B cell (primary cell): ENCODE measurements around the gene ZNF134. TPM values are rescaled to one million over a fixed set of nuclear protein-coding genes. Genes with fewer than 3 reads are reported as not detected.

Experiments used
- ATAC-seq: fragments of 200-7000 bp; cut with Tn5 transposase; one replicate; pipeline ENCODE4 v1.10.0; 2021; ENCODE audit warnings: low read depth, mild to moderate bottlenecking, moderate number of reproducible peaks, moderate library complexity
- CTCF ChIA-PET: fragments of 350-600 bp; sonication (Branson Sonifier 250); formaldehyde crosslinking; loops from one replicate; lab custom pipeline; 2021; ENCODE audit warnings: antibody characterized with exemption, inconsistent platforms; lab: Charles Lee
- POLR2A ChIA-PET: fragments of 350-600 bp; sonication (Branson Sonifier 250); formaldehyde crosslinking; loops from one replicate; lab custom pipeline; 2021; ENCODE audit warnings: antibody characterized with exemption; lab: Charles Lee
- DNase-seq: peaks from one replicate; pipeline ENCODE4 v3.0.0; 2013
- H2AFZ ChIP-seq: 2 replicates; pipeline ENCODE4 v1.6.1; 2012; ENCODE audit warnings: mild to moderate bottlenecking, low read depth, low read length; ENCODE audit not compliant: insufficient read depth, poor library complexity, severe bottlenecking
- H3K27ac ChIP-seq, 2 donors: 1 replicate in 1 of 2; 2 replicates in 1 of 2; pipeline ENCODE4 v1.5.1; 2012 to 2013; ENCODE audit warnings: low read length in 2 of 2, mild to moderate bottlenecking in 2 of 2, moderate library complexity in 1 of 2
- H3K27me3 ChIP-seq, 4 experiments: fragments of 200-600 bp in 1 of 4; sonication (generic) in 1 of 4; replicated peaks in 1 of 4; 1 replicate in 2 of 4; 2 replicates in 2 of 4; pipeline versions ENCODE4 v1.6.1 to v1.7.0; 2013 to 2016; ENCODE audit warnings: low read length in 3 of 4, mild to moderate bottlenecking in 2 of 4, mixed read lengths in 1 of 4, moderate library complexity in 1 of 4; ENCODE audit not compliant: insufficient read depth in 4 of 4, control insufficient read depth in 3 of 4; ENCODE audit errors: control extremely low read depth in 1 of 4
- H3K36me3 ChIP-seq, 2 experiments: replicated peaks in 1 of 2; 1 replicate in 1 of 2; 2 replicates in 1 of 2; pipeline versions ENCODE4 v1.6.1 to v1.7.1; 2013; ENCODE audit warnings: low read length in 1 of 2; ENCODE audit not compliant: insufficient read depth in 2 of 2, control insufficient read depth in 1 of 2; ENCODE audit errors: control extremely low read depth in 1 of 2, extremely low read depth in 1 of 2
- H3K4me1 ChIP-seq, 2 donors: fragments of 200-600 bp in 1 of 2; sonication (generic) in 1 of 2; 1 replicate in 1 of 2; 2 replicates in 1 of 2; pipeline versions ENCODE4 v1.5.1 to v1.6.1; 2013 to 2017; ENCODE audit warnings: low read length in 2 of 2; ENCODE audit not compliant: control insufficient read depth in 2 of 2, insufficient read depth in 2 of 2
- H3K4me2 ChIP-seq: replicated peaks from 2 replicates; pipeline ENCODE3; 2012; ENCODE audit warnings: mild to moderate bottlenecking, low read depth, low read length; ENCODE audit not compliant: poor library complexity, severe bottlenecking
- H3K4me3 ChIP-seq, 5 experiments: fragments of 200-600 bp in 1 of 5; sonication (generic) in 1 of 5; 1 replicate in 3 of 5; 2 replicates in 2 of 5; pipeline versions ENCODE4 v1.5.1 to v1.7.0; 2011 to 2016; ENCODE audit warnings: low read length in 4 of 5, mild to moderate bottlenecking in 4 of 5, low read depth in 2 of 5, control low read depth in 1 of 5, moderate library complexity in 1 of 5; ENCODE audit not compliant: insufficient read depth in 1 of 5; ENCODE audit errors: control extremely low read depth in 1 of 5, extremely low read depth in 1 of 5
- H3K79me2 ChIP-seq: fragments of 200-600 bp; sonication (generic); one replicate; pipeline ENCODE4 v1.6.0; 2016; ENCODE audit warnings: low read length; ENCODE audit not compliant: control insufficient read depth, insufficient read depth
- H3K9ac ChIP-seq: fragments of 200-600 bp; sonication (generic); 2 replicates; pipeline ENCODE4 v1.6.1; 2017; ENCODE audit warnings: mild to moderate bottlenecking, low read length, moderate library complexity
- H3K9me3 ChIP-seq, 3 donors: one replicate each; pipeline versions ENCODE4 v1.6.1 to v1.7.1; 2013; ENCODE audit warnings: low read length in 2 of 3; ENCODE audit not compliant: control insufficient read depth in 2 of 3, insufficient read depth in 1 of 3; ENCODE audit errors: control extremely low read depth in 1 of 3
- H4K20me1 ChIP-seq: 2 replicates; pipeline ENCODE4 v1.6.0; 2012; ENCODE audit warnings: mild to moderate bottlenecking, low read length; ENCODE audit not compliant: insufficient read depth, control insufficient read depth, poor library complexity, severe bottlenecking
- H3K27ac Mint-ChIP-seq: one replicate; pipeline ENCODE4 v1.8.0; 2021; ENCODE audit warnings: mixed read lengths
- H3K27me3 Mint-ChIP-seq: one replicate; pipeline ENCODE4 v1.8.0; 2021; ENCODE audit warnings: mixed read lengths
- H3K4me1 Mint-ChIP-seq: one replicate; pipeline ENCODE4 v1.8.0; 2021; ENCODE audit warnings: mixed read lengths
- H3K4me3 Mint-ChIP-seq: one replicate; pipeline ENCODE4 v1.8.0; 2021; ENCODE audit warnings: mixed read lengths
- H3K9me3 Mint-ChIP-seq: one replicate; pipeline ENCODE4 v1.8.0; 2022; ENCODE audit warnings: mixed read lengths; ENCODE audit not compliant: insufficient read depth
- EZH2 ChIP-seq: IDR thresholded peaks from 2 replicates; pipeline ENCODE4 v1.6.1; 2012; ENCODE audit warnings: borderline replicate concordance, low read depth, mild to moderate bottlenecking, moderate library complexity, low read length; ENCODE audit not compliant: insufficient read depth, poor library complexity, severe bottlenecking
- WGBS: methylation state at CpG from one replicate; pipeline ENCODE4 v1.1.5; 2013; ENCODE audit warnings: missing lambda C conversion rate; ENCODE audit not compliant: insufficient coverage; 5-methylcytosine and 5-hydroxymethylcytosine counted together
- intact Hi-C: fragments of 100-400 bp; cut with micrococcal nuclease; formaldehyde crosslinking; loops from one replicate; pipeline ENCODE4 v1.10.0; 2022
- polyA plus RNA-seq: library from polyadenylated mRNA; depleted of rRNA; stranded (reverse); fragments of >200 nt; gene quantifications from 2 replicates; pipeline ENCODE4 v1.2.3, GENCODE V29; 2012
- total RNA-seq, 2 donors: library from RNA; stranded (reverse); fragments of 120-200 nt in 1 of 2; gene quantifications; 1 replicate in 1 of 2; 2 replicates in 1 of 2; pipeline versions ENCODE4 v1.2.3 to v1.2.4, GENCODE V29; 2013 to 2022
- TF ChIP-seq, protein P1 (sequence below): fragments of 200-600 bp; IDR thresholded peaks from one replicate; pipeline ENCODE4 v1.8.0; 2022; ENCODE audit warnings: antibody characterized with exemption, mild to moderate bottlenecking

ZNF134 gene
- total and polyA plus RNA-seq, 2 donors (not counting 1 experiment from before 2014, with no cell fraction given): 7.8 to 38.9 TPM

DNA sequence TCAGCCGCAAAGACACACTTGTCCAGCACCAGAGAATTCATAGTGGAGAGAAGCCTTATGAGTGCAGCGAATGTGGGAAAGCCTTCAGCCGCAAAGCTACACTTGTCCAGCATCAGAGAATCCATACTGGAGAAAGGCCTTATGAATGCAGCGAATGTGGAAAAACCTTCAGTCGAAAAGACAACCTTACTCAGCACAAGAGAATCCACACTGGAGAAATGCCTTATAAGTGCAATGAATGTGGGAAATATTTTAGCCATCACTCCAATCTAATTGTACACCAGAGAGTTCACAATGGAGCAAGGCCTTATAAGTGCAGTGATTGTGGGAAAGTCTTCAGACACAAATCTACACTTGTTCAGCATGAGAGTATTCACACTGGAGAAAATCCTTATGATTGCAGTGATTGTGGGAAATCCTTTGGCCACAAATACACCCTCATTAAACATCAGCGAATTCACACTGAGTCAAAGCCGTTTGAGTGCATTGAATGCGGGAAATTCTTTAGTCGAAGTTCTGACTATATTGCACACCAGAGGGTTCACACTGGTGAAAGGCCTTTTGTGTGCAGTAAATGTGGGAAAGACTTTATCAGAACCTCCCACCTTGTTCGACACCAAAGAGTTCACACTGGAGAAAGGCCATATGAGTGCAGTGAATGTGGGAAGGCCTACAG is 6.8 kb downstream of the ZNF134 start:
- no peak for DNase-seq
- no peak overlapping the region for H3K4me3 ChIP-seq

DNA sequence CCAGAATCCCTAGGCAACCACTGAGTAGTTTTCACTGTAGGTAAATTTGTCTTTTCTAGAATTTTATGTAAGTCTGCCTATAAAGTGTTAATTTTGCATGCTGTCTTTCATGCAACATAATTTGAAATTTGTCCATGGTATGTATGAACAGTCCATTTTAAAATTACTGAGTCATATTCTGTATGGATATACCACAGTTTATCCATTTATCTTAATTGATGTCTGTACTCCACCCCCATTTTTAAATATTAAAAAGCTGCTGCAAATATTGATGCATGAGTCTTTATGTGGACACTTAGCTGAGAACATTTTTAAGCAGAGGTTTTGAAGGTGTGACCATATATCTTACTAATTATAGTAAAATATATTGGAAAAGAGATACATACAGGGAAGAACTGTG is 9.0 kb downstream of the ZNF134 start:
- no peaks in the 10 kb centered on the region for H4K20me1 ChIP-seq
- ATAC-seq (no peak), DNase-seq (no peak)
- CTCF ChIA-PET: interaction anchor here (0.7 kb wide), 2 partner anchors 9 to 904 kb away, joined by 3 read pairs; no protein-coding TSS in a partner anchor
- peaks cover 7% of the 10 kb centered on the region for H3K4me1 Mint-ChIP-seq
- H2AFZ ChIP-seq: no peak overlapping the region
- peaks cover 27% of the 10 kb centered on the region for H3K79me2 ChIP-seq
- H3K4me3 ChIP-seq: no peak overlapping the region
- intact Hi-C loops: no loop called here
- H3K4me1 ChIP-seq: no peaks in the 10 kb centered on the region
- no peaks in the 10 kb centered on the region for H3K27me3 ChIP-seq
- no peak overlapping the region for H3K27ac ChIP-seq
- H3K9ac ChIP-seq: no peak overlapping the region
- peaks cover 18 to 47% of the 10 kb centered on the region in 2 experiments for H3K36me3 ChIP-seq
- peaks cover 10 to 70% (median 62%) of the 10 kb centered on the region in 3 donors for H3K9me3 ChIP-seq
- H3K4me2 ChIP-seq: no peak overlapping the region
- POLR2A ChIA-PET: no interaction called here
- H3K27me3 Mint-ChIP-seq: no peaks in the 10 kb centered on the region
- TF ChIP-seq EZH2: no peak
- TF ChIP-seq, protein P1, sequence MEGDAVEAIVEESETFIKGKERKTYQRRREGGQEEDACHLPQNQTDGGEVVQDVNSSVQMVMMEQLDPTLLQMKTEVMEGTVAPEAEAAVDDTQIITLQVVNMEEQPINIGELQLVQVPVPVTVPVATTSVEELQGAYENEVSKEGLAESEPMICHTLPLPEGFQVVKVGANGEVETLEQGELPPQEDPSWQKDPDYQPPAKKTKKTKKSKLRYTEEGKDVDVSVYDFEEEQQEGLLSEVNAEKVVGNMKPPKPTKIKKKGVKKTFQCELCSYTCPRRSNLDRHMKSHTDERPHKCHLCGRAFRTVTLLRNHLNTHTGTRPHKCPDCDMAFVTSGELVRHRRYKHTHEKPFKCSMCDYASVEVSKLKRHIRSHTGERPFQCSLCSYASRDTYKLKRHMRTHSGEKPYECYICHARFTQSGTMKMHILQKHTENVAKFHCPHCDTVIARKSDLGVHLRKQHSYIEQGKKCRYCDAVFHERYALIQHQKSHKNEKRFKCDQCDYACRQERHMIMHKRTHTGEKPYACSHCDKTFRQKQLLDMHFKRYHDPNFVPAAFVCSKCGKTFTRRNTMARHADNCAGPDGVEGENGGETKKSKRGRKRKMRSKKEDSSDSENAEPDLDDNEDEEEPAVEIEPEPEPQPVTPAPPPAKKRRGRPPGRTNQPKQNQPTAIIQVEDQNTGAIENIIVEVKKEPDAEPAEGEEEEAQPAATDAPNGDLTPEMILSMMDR: no peak
- H3K9me3 Mint-ChIP-seq: peaks cover 27% of the 10 kb centered on the region
- no peak overlapping the region for H3K4me3 Mint-ChIP-seq
- no peak overlapping the region for H3K27ac Mint-ChIP-seq

More for the DNA sequence above, 6.8 kb downstream of the ZNF134 start:
- Mint-ChIP-seq H3K4me3 (no peak overlapping the region), H3K27ac (no peak overlapping the region), H3K9me3 (peaks cover 40% of the 10 kb centered on the region), H3K27me3 (no peaks in the 10 kb centered on the region), H3K4me1 (peaks cover 22% of the 10 kb centered on the region)
- 97% methylated on average over 3 of the region's 10 CpGs for WGBS
- intact Hi-C loops: no loop called here
- Histone ChIP-seq H3K79me2 (peaks cover 50% of the 10 kb centered on the region), H3K27me3 (no peaks in the 10 kb centered on the region), H3K4me2 (no peak overlapping the region), H3K4me1 (no peaks in the 10 kb centered on the region), H3K9me3 (peaks cover 12 to 90% (median 72%) of the 10 kb centered on the region in 3 donors), H3K27ac (no peak overlapping the region), H2AFZ (no peak overlapping the region), H4K20me1 (no peaks in the 10 kb centered on the region), H3K36me3 (peaks cover 23 to 66% of the 10 kb centered on the region in 2 experiments), H3K9ac (no peak overlapping the region)
- ChIA-PET POLR2A (no interaction called here), CTCF (no interaction called here)
- ATAC-seq: no peak
- TF ChIP-seq EZH2: no peak
- TF ChIP-seq, protein P1: no peak
